GM18951 (cell line): ENCODE data around the gene TEKT5.
"Not testable (repeated sequence)": the region's sequence is repeated elsewhere in the genome, so short reads cannot be mapped to it uniquely, and the experiment has no call there.

Source experiments
- POLR2A ChIP-seq: IDR thresholded peaks from 4 replicates; pipeline ENCODE4 v1.6.1; 2011; ENCODE audit warnings: mild to moderate bottlenecking; ENCODE audit not compliant: insufficient read length, insufficient read depth; ENCODE audit errors: extremely low read depth
- in situ Hi-C: fragments of 300-500 bp; cut with MboI; formaldehyde crosslinking; loops from one replicate; pipeline ENCODE4 v1.12.0; 2022; ENCODE audit warnings: low sequenced_read_pairs, mixed read lengths, inconsistent platforms; ENCODE audit not compliant: unreplicated experiment

Gene TEKT5

DNA sequence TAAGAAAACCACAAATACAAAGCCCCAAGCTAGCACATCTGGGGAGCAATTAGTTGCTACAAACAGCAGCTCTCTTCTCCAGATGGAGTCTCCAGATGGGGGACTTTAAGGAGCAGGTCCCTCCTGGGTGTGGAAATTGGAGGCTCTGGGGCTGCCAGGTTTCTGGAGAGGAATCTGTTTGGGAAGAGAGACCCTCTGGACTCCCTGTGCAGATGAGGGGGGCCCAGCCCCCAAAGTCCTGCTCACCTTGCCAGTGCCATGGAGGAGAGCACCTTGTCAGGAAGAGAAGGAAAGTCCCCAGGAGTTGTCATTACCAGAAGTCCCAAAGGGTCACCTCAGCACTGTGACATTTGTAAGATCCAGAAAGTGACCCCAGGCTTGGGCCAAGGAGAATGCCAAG is 14.8 kb downstream of the TEKT5 start:
- in situ Hi-C loops = no loop called here
- no peak for TF ChIP-seq POLR2A

DNA sequence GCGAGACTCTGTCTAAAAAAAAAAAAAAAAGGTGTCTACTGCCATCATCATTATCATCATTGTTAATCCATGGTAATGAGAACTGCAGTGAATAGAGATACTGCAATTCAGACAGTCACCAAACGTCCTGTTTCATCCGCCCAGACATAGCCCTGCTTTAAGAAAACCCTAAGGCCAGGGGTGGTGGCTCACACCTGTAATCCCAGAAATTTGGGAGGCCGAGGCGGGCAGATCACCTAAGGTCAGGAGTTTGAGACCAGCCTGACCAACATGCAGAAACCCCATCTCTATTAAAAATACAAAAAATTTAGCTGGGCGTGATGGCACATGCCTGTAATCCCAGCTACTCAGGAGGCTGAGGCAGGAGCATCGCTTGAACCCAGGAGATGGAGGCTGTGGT is 15.3 kb downstream of the TEKT5 start:
- in situ Hi-C loops = not testable (repeated sequence)

GRCh38 chr16:10678655-10679054 is 16.1 kb downstream of the TEKT5 start:
- no peak for TF ChIP-seq POLR2A
- in situ Hi-C loops = no loop called here

- TF ChIP-seq POLR2A = no peak
- in situ Hi-C loops = no loop called here
These were observed 18.4 kb downstream of the TEKT5 start for GRCh38 chr16:10676284-10676683.

GRCh38 chr16:10675861-10676260 is 18.9 kb downstream of the TEKT5 start:
- TF ChIP-seq POLR2A = no peak
- in situ Hi-C loops = no loop called here

DNA sequence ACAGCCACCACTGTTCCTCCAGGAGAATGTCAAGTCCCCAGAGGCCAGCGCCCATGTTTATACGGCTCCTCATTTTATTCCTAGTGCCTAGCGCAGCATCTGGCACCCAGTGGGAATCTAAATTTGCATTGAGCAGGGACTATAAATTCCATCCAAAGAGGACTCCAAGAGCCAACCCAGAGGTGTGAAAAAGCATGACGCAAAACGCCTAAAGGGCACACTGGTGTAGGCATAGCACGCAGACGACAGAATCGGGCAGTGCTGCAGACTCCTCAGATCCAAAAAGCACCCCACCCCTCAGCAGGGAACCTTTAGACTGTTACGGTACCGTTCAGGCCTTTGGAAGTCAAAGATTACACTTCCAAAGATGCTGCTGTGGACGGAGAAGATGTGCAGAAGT is 19.5 kb downstream of the TEKT5 start:
- TF ChIP-seq POLR2A = no peak
- in situ Hi-C loops = no loop called here

DNA sequence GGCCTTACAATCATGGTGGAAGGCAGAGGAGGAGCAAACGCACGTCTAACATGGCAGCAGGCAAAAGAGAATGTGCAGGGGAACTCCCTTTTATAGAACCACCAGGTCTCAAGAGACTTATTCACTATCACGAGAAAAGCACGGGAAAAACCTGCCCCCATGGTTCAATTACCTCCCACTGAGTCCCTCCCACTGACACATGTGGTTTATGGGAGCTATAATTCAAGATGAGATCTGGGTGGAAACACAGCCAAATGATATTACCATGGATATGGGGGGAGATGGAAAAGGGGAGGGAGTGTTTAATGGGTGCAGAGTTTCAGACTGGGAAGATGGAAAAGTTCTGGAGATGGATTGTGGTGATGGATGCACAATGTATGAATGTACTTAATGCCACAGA is 23.0 kb downstream of the TEKT5 start:
- in situ Hi-C loops = no loop called here

DNA sequence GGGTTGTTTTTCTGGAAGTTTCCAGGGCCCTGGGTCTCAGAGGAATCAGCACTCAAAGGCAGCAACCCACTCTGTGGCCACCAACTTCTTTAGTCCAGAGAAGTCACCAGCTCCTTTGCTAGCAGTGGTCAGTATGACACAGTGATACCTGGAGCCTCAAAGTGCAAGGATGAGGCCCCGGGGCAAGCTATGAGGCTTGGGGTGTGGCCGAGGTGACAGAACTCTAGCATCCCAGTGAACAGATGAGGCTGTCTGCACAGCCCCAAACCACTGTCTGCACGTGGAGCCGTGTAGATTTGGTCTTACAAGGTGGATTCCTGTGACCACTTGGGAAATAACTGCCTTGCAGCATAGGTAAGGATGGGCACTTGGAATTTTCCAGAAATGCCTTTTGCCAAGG is 24.9 kb downstream of the TEKT5 start:
- in situ Hi-C loops = no loop called here
- TF ChIP-seq POLR2A = no peak

More for the DNA sequence above, 23.0 kb downstream of the TEKT5 start:
- TF ChIP-seq POLR2A = no peak

GRCh38 chr16:10668322-10669045 is 26.2 kb downstream of the TEKT5 start:
- no peak for TF ChIP-seq POLR2A
- in situ Hi-C loops = no loop called here

DNA sequence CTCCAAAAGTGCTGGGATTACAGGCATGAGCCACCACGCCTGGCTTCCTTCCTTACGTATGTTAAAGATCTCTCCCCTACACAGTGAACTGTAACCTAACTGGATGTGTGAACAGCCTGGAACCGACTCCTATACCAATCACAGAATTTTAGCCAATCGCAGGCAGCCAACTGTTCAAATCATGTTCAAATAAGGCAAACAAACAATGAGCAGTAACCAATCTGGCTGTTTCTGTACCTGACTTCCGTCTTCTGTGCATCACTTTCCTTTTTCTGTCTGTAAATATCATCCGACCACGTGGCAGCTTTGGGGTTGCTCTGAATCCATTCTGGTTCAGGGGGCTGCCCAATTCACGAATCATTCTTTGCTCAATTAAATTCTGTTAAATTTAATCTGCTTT is 27.5 kb downstream of the TEKT5 start:
- no peak for TF ChIP-seq POLR2A

DNA sequence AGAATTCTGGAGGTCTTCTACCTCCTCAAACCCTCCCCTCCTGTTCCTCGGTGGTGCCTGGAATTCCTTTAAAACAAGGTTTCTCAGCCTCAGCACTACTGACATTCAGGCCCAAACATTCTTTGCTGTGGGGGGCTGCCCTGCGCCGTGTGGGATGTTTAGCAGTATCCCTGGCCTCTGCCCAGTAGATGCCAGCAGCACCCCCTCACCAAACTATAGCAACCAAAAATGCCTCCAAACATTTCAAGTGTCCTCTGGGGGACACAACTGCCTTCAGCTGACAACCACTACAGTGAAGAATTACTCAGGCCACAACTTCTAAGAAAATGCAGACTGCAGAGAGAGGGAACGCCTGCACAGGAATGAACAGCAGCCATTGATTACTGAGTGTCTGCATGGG is 28.4 kb downstream of the TEKT5 start:
- in situ Hi-C loops = no loop called here
- no peak for TF ChIP-seq POLR2A

More for the DNA sequence above, 27.5 kb downstream of the TEKT5 start:
- in situ Hi-C loops = no loop called here

DNA sequence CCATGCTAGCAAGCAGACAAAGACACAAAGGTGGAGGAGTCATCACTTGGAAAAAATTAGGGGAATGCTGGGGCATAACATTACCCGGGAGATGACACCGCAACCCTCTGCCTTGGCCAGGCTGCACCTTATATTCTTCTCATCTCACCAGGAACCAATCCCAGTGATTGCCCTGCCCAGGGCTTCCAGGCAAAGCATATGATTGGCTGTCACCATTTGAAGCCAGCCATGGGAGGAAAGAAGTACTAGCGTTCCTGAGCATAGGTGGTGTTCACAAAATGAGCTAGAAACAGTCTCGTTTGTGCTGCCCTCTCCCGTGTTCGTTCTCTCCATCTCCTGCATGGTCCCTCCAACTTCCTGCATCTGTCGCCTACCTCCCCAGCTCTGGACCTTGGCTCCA is 29.6 kb downstream of the TEKT5 start:
- no peak for TF ChIP-seq POLR2A
- in situ Hi-C loops = no loop called here

GRCh38 chr16:10664720-10665126 is 30.0 kb downstream of the TEKT5 start:
- TF ChIP-seq POLR2A = no peak
- in situ Hi-C loops = no loop called here

DNA sequence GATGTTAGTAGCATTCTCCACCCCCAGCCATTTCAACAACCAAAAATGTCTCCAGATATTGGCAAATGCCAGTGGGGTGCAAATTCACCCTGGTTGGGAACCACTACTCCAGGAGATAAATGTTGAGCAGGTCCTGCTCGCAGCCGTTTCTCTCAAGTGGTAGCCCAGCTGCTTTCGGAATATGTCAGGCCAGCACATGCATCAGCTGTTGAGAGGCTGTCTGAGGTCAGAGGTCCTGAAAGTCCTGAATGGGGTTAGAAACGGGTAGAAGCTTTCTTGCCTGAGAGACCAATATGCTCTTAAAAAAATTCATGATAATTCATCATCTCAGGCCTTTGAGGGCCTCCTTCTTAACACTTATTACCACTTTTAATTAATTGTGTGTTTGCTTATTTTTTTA is 31.0 kb downstream of the TEKT5 start:
- in situ Hi-C loops = no loop called here
- TF ChIP-seq POLR2A = no peak

DNA sequence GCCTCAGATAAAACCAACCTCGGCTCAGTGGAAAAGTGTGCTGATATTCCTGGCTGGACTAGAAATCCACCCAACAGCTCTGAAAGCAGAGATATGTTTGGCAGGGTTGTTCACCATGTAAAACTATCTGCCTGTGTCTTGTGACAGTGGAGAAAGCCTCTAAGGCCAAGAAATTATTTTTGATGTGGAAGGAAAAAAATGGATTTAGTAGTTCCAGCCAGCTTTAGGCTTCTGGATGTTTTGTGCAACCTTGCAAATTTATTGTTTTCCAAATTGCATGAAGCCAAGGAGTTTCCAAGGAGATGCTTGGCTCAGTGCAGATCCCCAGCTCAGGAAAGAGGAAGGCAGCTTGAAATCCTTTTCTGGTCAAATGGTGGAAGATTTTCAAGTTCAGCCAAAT is 31.6 kb downstream of the TEKT5 start:
- no peak for TF ChIP-seq POLR2A
- in situ Hi-C loops = no loop called here

DNA sequence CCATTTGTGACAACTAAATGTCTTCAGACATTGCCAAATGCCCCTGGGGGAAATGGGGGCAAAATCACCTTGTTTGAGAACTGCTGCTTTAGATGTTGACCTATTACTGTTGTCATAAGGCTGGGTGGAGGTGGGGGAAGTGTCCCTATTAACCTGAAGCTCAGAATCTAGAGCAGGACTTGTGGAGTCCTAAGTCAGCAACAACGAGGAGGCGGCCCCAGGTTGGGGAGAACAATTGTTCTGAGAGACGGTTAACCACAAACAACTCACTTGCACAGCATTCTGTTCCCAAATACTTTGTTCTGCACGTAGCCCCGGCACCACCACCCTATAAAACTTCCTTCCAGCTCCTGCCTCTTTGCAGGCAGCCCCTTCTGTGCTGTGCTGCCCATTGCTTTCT is 32.5 kb downstream of the TEKT5 start:
- in situ Hi-C loops = no loop called here
- TF ChIP-seq POLR2A = no peak
